Thyroid gland (tissue), 4 donors: ENCODE results near the gene SH3BP4. TPM values are rescaled to one million over a fixed set of nuclear protein-coding genes. Genes with fewer than 3 reads are reported as not detected.

ENCODE experiments used
- DNase-seq, 2 donors: peaks; one replicate each; pipeline ENCODE4 v3.0.0-alpha.2; 2019
- H3K27ac ChIP-seq, 3 donors: fragments of 200-600 bp; sonication (generic); 1 replicate in 2 of 3; 2 replicates in 1 of 3; pipeline ENCODE4 v1.5.1; 2016 to 2019; ENCODE audit warnings: mild to moderate bottlenecking in 1 of 3, moderate library complexity in 1 of 3
- H3K27me3 ChIP-seq: fragments of 200-600 bp; sonication (generic); one replicate; pipeline ENCODE4 v1.5.1; 2019
- H3K36me3 ChIP-seq, 2 donors: fragments of 200-600 bp; sonication (generic); one replicate each; pipeline ENCODE4 v1.5.1; 2016 to 2019
- H3K4me1 ChIP-seq, 2 donors: fragments of 200-600 bp; sonication (generic); one replicate each; pipeline ENCODE4 v1.5.1; 2017 to 2019
- H3K4me3 ChIP-seq, 3 donors: fragments of 200-600 bp; sonication (generic); replicated peaks in 1 of 3; 1 replicate in 2 of 3; 2 replicates in 1 of 3; pipeline ENCODE4 v1.5.1; 2016; ENCODE audit warnings: mild to moderate bottlenecking in 1 of 3
- H3K9me3 ChIP-seq: fragments of 200-600 bp; sonication (generic); one replicate; pipeline ENCODE4 v1.5.1; 2017
- POLR2A ChIP-seq, 2 donors: fragments of 450-650 bp; IDR thresholded peaks; one replicate each; pipeline ENCODE4 v1.6.1; 2017; ENCODE audit warnings: antibody characterized with exemption in 2 of 2, mild to moderate bottlenecking in 2 of 2, moderate library complexity in 1 of 2
- WGBS, 2 donors: methylation state at CpG; one replicate each; pipeline ENCODE4 v1.1.5; 2017; 5-methylcytosine and 5-hydroxymethylcytosine counted together
- intact Hi-C: fragments of 100-400 bp; cut with DNase I; formaldehyde crosslinking; loops from one replicate; pipeline ENCODE4 v1.15.1; 2023
- total RNA-seq, 4 donors: library from RNA; depleted of rRNA; stranded (reverse); fragments of >200 nt; gene quantifications; one replicate each; pipeline ENCODE4 v1.2.3, GENCODE V29; 2016
- TF ChIP-seq, protein P1 (sequence below), 6 experiments: fragments of 200-600 bp in 3 of 6; fragments of 450-650 bp in 3 of 6; sonication (generic) in 3 of 6; IDR thresholded peaks; one replicate each; pipeline ENCODE4 v1.5.1; 2016 to 2019; ENCODE audit warnings: antibody characterized with exemption in 6 of 6, mild to moderate bottlenecking in 2 of 6, inconsistent platforms in 1 of 6, moderate library complexity in 1 of 6

The SH3BP4 gene
- total RNA-seq, 4 donors from 2014 or later, result 36.9 to 64.6 (median 47.9) TPM

DNA sequence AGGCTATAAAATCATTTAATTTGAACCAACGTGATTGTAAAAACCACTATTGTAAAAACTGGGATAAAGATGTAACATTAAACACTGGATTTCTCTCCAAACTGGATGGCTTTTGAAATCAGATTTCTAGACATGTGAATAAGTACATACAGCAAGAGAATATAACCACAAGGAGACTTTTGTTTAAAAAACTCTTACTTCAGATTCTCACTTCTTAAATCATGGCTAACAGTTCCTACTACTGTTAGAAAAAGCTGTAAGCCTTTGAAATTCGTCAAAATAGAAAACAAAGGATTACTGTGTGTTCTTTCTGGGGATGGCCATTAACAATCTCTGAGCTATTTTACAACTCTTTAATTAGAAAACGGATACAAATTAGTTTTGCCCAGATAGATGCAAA, 39.4 kb upstream of the SH3BP4 start:
- no peaks in the 10 kb centered on the region for H3K4me1 ChIP-seq
- intact Hi-C loops, result no loop called here
- TF ChIP-seq, protein P1, sequence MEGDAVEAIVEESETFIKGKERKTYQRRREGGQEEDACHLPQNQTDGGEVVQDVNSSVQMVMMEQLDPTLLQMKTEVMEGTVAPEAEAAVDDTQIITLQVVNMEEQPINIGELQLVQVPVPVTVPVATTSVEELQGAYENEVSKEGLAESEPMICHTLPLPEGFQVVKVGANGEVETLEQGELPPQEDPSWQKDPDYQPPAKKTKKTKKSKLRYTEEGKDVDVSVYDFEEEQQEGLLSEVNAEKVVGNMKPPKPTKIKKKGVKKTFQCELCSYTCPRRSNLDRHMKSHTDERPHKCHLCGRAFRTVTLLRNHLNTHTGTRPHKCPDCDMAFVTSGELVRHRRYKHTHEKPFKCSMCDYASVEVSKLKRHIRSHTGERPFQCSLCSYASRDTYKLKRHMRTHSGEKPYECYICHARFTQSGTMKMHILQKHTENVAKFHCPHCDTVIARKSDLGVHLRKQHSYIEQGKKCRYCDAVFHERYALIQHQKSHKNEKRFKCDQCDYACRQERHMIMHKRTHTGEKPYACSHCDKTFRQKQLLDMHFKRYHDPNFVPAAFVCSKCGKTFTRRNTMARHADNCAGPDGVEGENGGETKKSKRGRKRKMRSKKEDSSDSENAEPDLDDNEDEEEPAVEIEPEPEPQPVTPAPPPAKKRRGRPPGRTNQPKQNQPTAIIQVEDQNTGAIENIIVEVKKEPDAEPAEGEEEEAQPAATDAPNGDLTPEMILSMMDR (IDR thresholded peaks at IDR 0.05), result no peak
- no peak for TF ChIP-seq POLR2A (IDR thresholded peaks at IDR 0.05)
- no peak overlapping the region for H3K4me3 ChIP-seq
- DNase-seq, result no peak
- H3K27me3 ChIP-seq, result no peaks in the 10 kb centered on the region
- no peaks in the 10 kb centered on the region for H3K36me3 ChIP-seq
- no peak overlapping the region for H3K27ac ChIP-seq
- no peaks in the 10 kb centered on the region for H3K9me3 ChIP-seq
- WGBS, 2 donors, result 87 to 91% methylated on average over 3 of the region's 3 CpGs

DNA sequence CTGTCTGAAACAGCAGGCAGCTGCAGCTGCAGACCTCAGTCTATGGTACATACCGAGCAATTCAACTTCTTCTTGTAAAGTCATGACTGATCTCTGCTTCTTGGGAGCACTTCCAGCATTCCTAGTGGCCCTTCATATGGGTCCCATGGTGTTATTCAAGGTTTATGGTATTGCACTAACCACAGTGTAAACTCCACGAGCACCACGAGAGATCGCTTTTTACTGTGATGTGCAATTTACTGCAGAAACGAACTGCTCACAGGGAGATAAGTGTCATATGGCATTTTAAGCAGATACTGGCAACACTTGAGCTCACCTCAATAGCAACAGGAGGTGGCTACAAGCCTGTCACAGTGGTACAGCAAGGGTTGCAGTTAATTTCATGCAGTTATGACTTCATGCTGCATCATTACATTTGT, 38.6 kb upstream of the SH3BP4 start:
- WGBS, 2 donors, result 62 to 79% methylated on average over 5 of the region's 5 CpGs
- H3K4me3 ChIP-seq, result no peak overlapping the region
- no peaks in the 10 kb centered on the region for H3K36me3 ChIP-seq
- H3K27ac ChIP-seq, result no peak overlapping the region
- H3K9me3 ChIP-seq, result no peaks in the 10 kb centered on the region
- H3K4me1 ChIP-seq, result no peaks in the 10 kb centered on the region
- intact Hi-C loops, result no loop called here
- H3K27me3 ChIP-seq, result no peaks in the 10 kb centered on the region
- DNase-seq, result no peak
- no peak for TF ChIP-seq POLR2A (IDR thresholded peaks at IDR 0.05)
- TF ChIP-seq, protein P1 (IDR thresholded peaks at IDR 0.05), result no peak

DNA sequence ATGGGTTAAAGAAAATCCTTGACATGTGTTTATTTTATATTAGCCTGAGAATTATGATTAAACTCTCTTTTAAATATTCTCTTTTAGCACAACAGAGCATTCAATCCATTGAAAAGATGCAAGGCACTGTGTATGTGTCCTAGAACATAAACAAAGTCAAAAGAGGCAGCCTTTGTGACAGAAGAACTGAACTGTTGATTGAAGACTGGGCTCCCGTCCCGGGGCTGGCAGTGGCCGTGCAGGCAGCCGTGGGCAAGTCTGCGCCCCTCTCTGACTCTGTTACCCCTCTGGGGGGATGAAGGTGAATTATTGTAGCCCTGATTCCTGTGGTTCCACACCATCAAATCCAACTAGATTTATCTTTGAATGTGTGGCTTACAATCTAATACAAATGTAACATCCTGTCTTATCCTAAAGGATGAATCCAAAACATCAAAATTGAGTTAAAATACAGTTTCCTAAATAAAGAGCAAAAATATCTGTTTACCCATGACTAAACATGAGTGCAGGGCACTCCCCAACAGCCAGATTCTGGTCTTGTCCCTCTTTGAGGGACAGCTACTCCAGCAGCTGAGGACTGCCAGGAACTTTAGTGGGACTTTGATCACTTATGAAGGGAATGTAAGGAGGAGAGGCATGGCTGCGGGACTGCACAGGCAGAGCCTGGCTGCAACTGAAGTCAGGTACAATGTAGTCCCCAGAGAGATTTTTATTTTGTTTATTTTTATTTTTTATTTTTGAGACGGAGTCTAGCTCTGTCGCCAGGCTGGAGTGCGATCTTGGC, 37.3 kb upstream of the SH3BP4 start:
- H3K27me3 ChIP-seq, result no peaks in the 10 kb centered on the region
- H3K36me3 ChIP-seq, result no peaks in the 10 kb centered on the region
- no peak for DNase-seq
- H3K4me3 ChIP-seq, result no peak overlapping the region
- H3K27ac ChIP-seq, result no peak overlapping the region
- TF ChIP-seq, protein P1 (IDR thresholded peaks at IDR 0.05), result no peak
- no peak for TF ChIP-seq POLR2A (IDR thresholded peaks at IDR 0.05)
- H3K9me3 ChIP-seq, result no peaks in the 10 kb centered on the region
- WGBS, 2 donors, result 88 to 91% methylated on average over 9 of the region's 9 CpGs
- intact Hi-C loops, result no loop called here
- H3K4me1 ChIP-seq, result no peaks in the 10 kb centered on the region

DNA sequence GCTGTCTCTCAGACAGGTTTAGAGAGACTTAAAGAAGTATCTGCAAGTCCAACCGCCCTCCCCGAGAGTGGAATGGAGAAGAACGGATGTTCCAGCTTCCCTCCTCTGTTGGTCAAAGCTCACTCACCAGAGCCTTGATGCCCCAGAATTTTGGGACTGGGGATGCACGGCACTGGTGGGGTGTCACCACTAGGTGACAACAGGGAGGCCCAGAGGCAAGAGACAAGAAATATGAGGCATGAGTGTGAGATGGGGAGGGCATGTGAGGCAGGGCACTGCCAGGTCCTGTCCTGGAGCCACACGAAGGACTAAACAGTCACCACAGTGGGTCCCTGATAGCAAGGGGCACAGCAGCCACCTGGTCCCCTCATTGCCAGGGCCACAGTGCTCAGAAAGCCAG, 35.1 kb upstream of the SH3BP4 start:
- intact Hi-C loops, result no loop called here
- Histone ChIP-seq H3K4me1 (no peaks in the 10 kb centered on the region), H3K4me3 (no peak overlapping the region), H3K9me3 (no peaks in the 10 kb centered on the region), H3K36me3 (no peaks in the 10 kb centered on the region), H3K27me3 (no peaks in the 10 kb centered on the region), H3K27ac (no peak overlapping the region)
- WGBS, 2 donors, result 90 to 93% methylated on average over 5 of the region's 5 CpGs
- DNase-seq, result no peak
- TF ChIP-seq, protein P1 (IDR thresholded peaks at IDR 0.05), result no peak
- no peak for TF ChIP-seq POLR2A (IDR thresholded peaks at IDR 0.05)

DNA sequence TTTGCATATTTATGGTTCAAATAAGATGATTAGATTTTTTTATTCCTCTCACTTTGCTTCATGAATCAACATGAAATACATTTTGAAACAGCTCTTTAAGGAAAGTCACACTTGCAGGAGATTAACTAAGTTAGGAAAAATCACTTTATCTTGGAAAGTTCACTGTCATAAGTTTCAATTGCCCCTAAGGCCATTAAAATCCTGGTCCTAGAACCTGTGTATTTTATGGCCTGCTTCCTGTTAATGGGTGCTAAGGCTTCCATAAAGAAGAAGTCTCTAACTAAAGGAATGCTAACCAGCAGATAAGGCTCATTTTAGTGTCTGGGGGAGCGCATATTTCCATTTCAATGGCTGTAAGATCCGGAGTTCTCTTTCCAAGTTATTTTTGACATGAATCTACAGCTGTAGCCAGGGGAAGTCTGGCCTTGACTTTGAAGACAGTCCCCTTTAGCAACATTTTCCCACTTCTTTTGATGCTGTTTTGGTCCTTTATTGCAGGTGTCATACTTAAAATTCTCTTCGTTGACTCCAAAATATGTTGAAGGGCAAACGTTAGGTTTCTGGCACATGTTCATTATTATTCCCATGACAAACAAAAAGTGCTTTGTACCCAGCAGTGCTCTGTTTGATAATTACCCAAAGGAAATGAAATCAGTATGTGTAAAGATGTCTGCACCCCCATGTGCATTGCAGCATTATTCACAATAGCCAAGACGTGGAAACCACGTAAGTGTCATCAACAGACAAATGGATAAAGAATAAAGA, 34.4 kb upstream of the SH3BP4 start:
- no peaks in the 10 kb centered on the region for H3K9me3 ChIP-seq

More for the DNA sequence above, 34.4 kb upstream of the SH3BP4 start:
- no peak for TF ChIP-seq POLR2A (IDR thresholded peaks at IDR 0.05)
- DNase-seq, result no peak
- no peaks in the 10 kb centered on the region for H3K27me3 ChIP-seq
- WGBS, 2 donors, result 56 to 62% methylated on average over 6 of the region's 6 CpGs
- no peaks in the 10 kb centered on the region for H3K36me3 ChIP-seq
- no peak overlapping the region for H3K27ac ChIP-seq
- H3K4me3 ChIP-seq, result no peak overlapping the region
- intact Hi-C loops, result no loop called here
- no peaks in the 10 kb centered on the region for H3K4me1 ChIP-seq
